ENCODE data around the gene OCEL1.
"Not testable (repeated sequence)": the region's sequence is repeated elsewhere in the genome, so short reads cannot be mapped to it uniquely, and the experiment has no call there.

OCEL1 gene

DNA sequence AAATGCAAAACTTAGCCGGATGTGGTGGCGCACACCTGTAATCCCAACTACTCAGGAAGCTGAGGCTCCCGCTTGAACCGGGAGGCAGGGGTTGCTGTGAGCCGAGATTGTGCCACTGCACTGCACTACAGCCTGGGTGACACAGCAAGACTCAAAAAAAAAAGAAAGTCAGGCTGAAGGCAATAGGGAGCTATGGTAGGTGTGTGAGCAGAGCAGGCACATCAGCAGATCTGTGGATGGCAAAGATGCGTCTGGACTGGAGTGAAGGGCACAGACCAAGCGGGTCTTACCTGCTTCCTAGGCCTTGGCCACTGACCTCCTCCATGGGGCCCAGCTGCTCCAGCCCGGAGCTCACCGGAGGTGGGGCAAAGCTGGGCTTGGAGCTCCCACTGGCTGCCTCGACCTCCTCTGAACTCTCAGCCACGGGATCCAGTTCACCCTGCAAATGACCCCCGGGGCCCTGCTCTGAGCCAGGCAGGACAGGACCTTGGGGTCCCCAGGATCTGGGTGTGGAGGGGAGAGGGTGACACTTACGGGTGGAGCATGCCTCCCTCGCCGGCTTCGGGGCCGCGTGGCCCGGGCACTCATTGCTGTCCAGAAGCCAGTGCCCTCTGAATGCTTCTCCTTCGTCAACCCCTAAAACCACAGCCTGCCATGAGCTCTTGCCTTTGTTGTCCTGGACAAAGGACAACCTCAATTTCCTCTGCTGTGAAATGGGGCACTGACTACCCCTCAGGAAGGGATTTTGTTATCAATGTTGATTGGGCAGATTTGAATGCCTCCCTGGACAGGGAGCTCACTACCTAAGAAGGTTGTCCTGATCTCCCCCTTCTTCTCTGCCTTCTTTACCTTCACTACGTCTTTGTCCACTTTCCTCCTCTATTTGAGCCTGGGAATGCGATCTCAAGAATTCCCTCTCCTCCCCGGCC, 38.0 kb downstream of the OCEL1 start:
- DNase-seq (ENCODE audit: low read depth) = no peak

- no peak for DNase-seq (ENCODE audit: low read depth)
Measured at GRCh38 chr19:17264641-17264979, 38.6 kb downstream of the OCEL1 start, which contains the start of gene USHBP1. USHBP1 (minus strand) TSS chr19:17264745; CDS start chr19:17264299, 446 bp downstream.

GRCh38 chr19:17266026-17266425, 40.0 kb downstream of the OCEL1 start:
- DNase-seq (ENCODE audit: low read depth) = no peak

- DNase-seq (ENCODE audit: low read depth) = no peak
Measured at GRCh38 chr19:17266589-17266974, 40.6 kb downstream of the OCEL1 start.

DNA sequence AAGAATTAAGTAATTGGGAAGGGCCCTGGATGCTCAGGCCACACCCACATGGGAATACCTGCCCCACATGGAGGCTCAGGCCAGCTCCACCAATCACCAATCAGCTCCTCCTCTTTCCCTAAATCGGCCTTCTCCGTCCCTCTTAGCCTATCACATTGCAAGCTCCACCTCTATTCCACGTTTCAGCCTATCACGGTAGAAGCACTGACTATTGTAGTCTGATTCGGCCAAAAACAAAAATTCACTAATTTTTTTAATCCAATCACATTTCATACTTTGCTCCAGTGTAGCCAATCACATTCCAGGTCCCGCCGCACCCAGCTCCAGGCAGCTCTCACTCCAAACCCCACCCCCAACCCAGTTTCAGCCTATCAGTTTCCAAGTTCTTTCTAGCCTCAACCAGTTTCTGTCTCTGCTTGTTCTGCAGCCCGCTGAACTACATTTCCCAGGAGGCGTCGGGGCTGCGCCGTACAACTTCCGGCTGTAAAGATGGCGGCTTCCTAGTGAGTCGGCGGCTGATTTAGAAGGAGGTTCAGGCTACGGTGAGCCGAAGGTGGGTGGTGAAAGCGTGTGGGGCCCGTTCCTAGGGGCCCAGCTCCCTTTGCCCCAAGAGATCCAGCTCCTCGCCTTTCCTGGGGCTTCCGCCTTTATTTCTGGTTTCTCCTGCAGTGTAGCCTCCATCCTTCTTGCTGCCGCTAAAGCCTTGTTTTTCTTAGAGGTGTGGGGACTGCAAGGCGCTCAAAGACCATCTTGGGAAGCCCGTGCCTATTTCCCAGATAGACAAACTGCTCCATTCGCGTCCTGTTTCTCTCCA, 41.2 kb downstream of the OCEL1 start, which contains the start of gene BABAM1:
BABAM1 (plus strand) TSS at position 469 of the 814 bp plus-strand sequence. CDS start 1,364 bp downstream, outside the sequence.
- peak; percentile 69 for DNase-seq (ENCODE audit: low read depth)

GRCh38 chr19:17268754-17269153, 42.7 kb downstream of the OCEL1 start:
- no peak for DNase-seq (ENCODE audit: low read depth)

DNA sequence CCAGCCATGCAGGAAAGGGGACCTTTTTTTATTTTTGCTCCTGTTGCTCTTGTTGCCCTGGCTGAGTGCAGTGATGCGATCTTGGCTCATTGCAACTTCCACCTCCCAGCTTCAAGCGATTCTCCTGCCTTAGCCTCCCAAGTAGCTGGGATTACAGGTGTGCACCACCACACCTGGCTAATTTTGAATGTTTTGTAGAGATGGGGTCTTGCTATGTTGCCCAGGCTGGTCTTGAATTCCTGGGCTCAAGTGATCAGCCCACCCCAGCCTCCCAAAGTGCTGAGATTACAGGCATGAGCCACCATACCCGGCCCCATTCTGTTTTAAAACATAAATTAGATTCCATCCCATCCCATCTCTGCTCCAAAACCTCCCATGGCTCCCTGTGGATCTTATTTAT, 48.9 kb downstream of the OCEL1 start:
- not testable (repeated sequence) for DNase-seq (ENCODE audit: low read depth)

- DNase-seq (ENCODE audit: low read depth) = no peak
Measured at GRCh38 chr19:17275441-17276175, 49.6 kb downstream of the OCEL1 start.
